ENCODE data around the gene NXPH3. TPM values are rescaled to one million over a fixed set of nuclear protein-coding genes. Genes with fewer than 3 reads are reported as not detected.

NXPH3 gene
- total RNA-seq, 3 donors from 2014 or later, result 0.19 TPM; not detected in 2

DNA sequence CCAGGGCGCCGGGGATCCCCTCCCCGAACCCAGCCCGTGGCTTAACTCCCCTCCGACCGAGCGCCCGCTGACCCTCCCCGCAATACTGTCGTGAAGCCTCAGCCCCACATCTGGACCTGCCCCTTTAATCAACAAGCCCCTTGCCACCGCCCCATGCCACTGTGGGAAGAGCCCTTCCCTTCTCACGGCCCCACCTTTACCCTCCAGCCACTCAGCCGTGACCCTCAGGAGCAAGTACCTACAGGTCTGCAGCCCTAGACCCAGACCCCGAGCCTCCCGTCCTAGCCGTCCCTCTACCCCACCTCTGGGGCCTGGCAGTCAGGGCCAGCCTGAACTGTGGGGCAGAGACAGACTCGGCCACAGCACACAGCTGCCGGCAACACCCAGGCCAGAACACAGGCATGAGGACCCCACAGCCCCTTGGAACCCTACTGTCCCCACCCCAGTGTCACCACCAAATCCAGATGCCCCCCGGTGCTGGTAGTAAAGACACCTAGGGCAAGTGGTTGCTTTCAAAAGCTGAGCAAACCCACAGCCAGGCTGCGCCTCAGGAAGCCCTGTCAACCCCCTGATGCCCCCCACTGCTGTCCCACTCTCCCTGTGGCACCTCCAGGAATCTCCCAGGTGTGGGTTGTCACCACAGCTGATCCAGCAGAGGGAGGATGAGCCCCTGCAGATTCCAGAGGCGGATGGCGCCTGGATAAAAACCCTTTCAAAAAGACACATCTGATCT is 1.4 kb downstream of the NXPH3 start:
- peaks cover 46% of the 10 kb centered on the region for H3K27me3 Mint-ChIP-seq (ENCODE audit: low read depth)
- H3K4me1 Mint-ChIP-seq (ENCODE audit: low read depth), result peaks cover 4% of the 10 kb centered on the region

DNA sequence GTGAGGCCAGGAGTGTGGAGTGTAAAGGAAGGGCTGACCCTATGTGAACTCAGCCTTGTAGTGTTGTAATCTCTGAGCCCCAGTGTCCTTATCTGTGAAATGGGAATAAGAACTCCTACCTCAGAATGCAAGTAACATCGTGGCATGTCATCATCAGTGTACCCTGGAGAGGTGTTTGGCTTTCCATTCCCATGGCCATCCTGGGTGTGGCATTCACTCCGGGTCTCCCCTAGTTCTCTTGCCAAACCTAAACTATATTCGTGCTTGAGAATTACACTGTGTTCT is 1.9 kb downstream of the NXPH3 start:
- Mint-ChIP-seq H3K4me3 (no peak overlapping the region), H3K4me1 (ENCODE audit: low read depth) (peaks cover 4% of the 10 kb centered on the region)

More for the DNA sequence above, 1.4 kb downstream of the NXPH3 start:
- no peaks in the 10 kb centered on the region for H3K36me3 Mint-ChIP-seq (ENCODE audit: insufficient read depth)
- no peaks in the 10 kb centered on the region for H3K9me3 Mint-ChIP-seq
- peak overlapping the region; percentile 62 for H3K4me3 Mint-ChIP-seq
- no peak for ATAC-seq
- DNase-seq, result no peak

DNA sequence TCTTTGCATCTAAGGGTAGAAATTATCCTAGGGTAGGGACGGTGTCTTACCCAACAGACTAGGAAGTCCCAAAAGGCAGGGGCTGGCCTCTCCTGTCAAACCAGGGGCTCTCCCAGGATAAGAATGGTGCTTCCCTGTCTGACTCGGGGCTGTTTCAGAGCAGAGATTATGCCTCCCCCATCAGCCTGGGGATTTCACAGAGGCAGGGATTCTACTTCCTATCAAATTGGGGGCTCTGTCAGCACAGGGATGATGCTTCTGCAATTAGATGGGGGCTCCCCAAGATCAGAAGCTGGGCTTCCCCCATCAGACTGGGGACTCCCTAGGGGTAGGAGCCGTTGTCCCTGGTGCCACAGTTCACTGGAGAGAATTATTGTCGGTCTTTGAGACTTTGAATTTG is 2.3 kb downstream of the NXPH3 start:
- Mint-ChIP-seq H3K9me3 (no peaks in the 10 kb centered on the region), H3K4me1 (ENCODE audit: low read depth) (peaks cover 4% of the 10 kb centered on the region), H3K4me3 (no peak overlapping the region), H3K27me3 (ENCODE audit: low read depth) (peaks cover 46% of the 10 kb centered on the region), H3K36me3 (ENCODE audit: insufficient read depth) (no peaks in the 10 kb centered on the region)
- no peak for ATAC-seq
- DNase-seq, result no peak

More for the DNA sequence above, 1.9 kb downstream of the NXPH3 start:
- DNase-seq (no peak), ATAC-seq (no peak)
- peaks cover 46% of the 10 kb centered on the region for H3K27me3 Mint-ChIP-seq (ENCODE audit: low read depth)
- H3K9me3 Mint-ChIP-seq, result no peaks in the 10 kb centered on the region
- no peaks in the 10 kb centered on the region for H3K36me3 Mint-ChIP-seq (ENCODE audit: insufficient read depth)

DNA sequence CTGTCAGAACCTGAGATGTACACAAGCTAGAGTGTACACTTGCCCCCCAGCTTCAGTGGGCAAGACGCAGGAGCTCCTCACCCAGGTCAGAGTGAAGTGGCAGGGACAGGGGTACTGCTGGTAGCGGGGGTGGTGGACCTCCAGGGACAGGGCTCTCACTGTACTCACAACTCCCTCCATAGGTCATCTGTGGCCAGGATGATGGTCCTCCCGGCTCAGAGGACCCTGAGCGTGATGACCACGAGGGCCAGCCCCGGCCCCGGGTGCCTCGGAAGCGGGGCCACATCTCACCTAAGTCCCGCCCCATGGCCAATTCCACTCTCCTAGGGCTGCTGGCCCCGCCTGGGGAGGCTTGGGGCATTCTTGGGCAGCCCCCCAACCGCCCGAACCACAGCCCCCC is 2.7 kb downstream of the NXPH3 start:
- H3K4me3 Mint-ChIP-seq, result no peak overlapping the region
- peaks cover 42% of the 10 kb centered on the region for H3K27me3 Mint-ChIP-seq (ENCODE audit: low read depth)
- ATAC-seq (no peak), DNase-seq (no peak)
- H3K9me3 Mint-ChIP-seq, result no peaks in the 10 kb centered on the region
- H3K4me1 Mint-ChIP-seq (ENCODE audit: low read depth), result peaks cover 4% of the 10 kb centered on the region
- no peaks in the 10 kb centered on the region for H3K36me3 Mint-ChIP-seq (ENCODE audit: insufficient read depth)

DNA sequence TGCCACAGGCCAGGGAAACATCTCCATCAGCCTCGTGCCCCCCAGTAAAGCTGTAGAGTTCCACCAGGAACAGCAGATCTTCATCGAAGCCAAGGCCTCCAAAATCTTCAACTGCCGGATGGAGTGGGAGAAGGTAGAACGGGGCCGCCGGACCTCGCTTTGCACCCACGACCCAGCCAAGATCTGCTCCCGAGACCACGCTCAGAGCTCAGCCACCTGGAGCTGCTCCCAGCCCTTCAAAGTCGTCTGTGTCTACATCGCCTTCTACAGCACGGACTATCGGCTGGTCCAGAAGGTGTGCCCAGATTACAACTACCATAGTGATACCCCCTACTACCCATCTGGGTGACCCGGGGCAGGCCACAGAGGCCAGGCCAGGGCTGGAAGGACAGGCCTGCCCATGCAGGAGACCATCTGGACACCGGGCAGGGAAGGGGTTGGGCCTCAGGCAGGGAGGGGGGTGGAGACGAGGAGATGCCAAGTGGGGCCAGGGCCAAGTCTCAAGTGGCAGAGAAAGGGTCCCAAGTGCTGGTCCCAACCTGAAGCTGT is 3.4 kb downstream of the NXPH3 start:
- Mint-ChIP-seq H3K9me3 (no peaks in the 10 kb centered on the region), H3K36me3 (ENCODE audit: insufficient read depth) (no peaks in the 10 kb centered on the region), H3K27me3 (ENCODE audit: low read depth) (peaks cover 36% of the 10 kb centered on the region), H3K4me3 (no peak overlapping the region), H3K4me1 (ENCODE audit: low read depth) (peaks cover 4% of the 10 kb centered on the region)
- ATAC-seq (no peak), DNase-seq (no peak)

DNA sequence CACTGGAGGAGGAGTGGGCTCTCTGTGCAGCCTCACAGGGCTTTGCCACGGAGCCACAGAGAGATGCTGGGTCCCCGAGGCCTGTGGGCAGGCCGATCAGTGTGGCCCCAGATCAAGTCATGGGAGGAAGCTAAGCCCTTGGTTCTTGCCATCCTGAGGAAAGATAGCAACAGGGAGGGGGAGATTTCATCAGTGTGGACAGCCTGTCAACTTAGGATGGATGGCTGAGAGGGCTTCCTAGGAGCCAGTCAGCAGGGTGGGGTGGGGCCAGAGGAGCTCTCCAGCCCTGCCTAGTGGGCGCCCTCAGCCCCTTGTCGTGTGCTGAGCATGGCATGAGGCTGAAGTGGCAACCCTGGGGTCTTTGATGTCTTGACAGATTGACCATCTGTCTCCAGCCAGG is 3.9 kb downstream of the NXPH3 start:
- H3K4me1 Mint-ChIP-seq (ENCODE audit: low read depth), result peaks cover 4% of the 10 kb centered on the region
- peaks cover 36% of the 10 kb centered on the region for H3K27me3 Mint-ChIP-seq (ENCODE audit: low read depth)
- no peak overlapping the region for H3K4me3 Mint-ChIP-seq
- no peak for DNase-seq
- no peak for ATAC-seq
- H3K36me3 Mint-ChIP-seq (ENCODE audit: insufficient read depth), result no peaks in the 10 kb centered on the region
- no peaks in the 10 kb centered on the region for H3K9me3 Mint-ChIP-seq

DNA sequence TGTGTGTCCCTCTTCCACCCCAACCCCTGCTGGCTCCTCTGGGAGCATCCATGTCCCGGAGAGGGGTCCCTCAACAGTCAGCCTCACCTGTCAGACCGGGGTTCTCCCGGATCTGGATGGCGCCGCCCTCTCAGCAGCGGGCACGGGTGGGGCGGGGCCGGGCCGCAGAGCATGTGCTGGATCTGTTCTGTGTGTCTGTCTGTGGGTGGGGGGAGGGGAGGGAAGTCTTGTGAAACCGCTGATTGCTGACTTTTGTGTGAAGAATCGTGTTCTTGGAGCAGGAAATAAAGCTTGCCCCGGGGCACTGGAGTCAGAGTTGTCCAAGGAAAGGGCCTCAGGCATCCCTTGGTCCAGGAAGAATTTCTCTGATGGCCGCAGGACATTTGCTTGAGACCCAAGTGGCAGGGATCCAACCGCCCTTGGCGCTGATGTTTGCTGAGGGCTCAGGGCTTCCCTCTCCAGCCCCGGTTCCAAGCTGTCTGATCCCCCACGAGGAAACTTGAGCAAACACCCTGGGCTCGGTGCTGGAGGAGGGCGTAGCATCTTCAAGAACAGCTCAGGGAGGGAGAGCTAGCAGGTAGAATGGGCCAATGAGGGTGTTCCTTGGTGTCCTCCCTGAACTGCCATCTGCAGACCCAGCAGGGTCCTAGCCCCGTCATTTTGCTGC is 4.5 kb downstream of the NXPH3 start:
- Mint-ChIP-seq H3K36me3 (ENCODE audit: insufficient read depth) (no peaks in the 10 kb centered on the region), H3K27me3 (ENCODE audit: low read depth) (peaks cover 31% of the 10 kb centered on the region), H3K9me3 (no peaks in the 10 kb centered on the region)

DNA sequence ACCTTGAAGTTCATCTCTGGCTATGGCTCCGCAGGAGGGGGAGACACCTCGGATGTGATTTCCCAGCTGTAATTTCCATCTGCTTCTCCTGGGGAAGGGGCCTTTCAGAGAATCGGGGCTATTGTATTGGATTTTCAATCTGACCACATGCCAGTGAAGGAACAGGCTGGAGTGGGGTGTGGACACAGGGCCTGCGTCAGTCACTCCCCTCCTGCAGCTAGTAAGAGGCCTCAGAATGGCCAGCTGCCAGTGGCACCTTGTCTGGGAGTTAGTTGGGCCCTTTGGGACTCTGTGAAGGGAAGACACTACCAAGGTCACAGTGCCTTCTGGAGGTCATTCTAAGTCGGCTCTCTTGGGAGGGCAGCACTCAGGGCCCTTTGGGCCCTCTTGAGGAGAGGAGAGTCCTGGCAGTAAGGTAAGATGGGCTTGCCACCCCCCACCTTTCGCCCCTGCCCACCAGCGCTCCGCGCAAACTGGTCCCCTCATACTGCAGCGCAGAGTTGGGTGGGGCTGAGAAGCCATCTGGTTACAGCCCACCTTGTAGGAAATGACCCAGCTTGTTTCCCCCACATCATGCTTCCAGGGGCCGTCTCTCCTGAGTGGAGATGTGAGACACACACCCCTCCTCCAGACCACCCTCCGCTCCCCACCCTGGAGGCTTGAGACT is 5.4 kb downstream of the NXPH3 start:
- Mint-ChIP-seq H3K27me3 (ENCODE audit: low read depth) (peaks cover 27% of the 10 kb centered on the region), H3K4me3 (no peak overlapping the region), H3K4me1 (ENCODE audit: low read depth) (peaks cover 3% of the 10 kb centered on the region), H3K9me3 (no peaks in the 10 kb centered on the region), H3K36me3 (ENCODE audit: insufficient read depth) (no peaks in the 10 kb centered on the region)
- ATAC-seq (no peak), DNase-seq (no peak)

More for the DNA sequence above, 4.5 kb downstream of the NXPH3 start:
- ATAC-seq, result no peak
- no peak overlapping the region for H3K4me3 Mint-ChIP-seq
- no peak for DNase-seq
- H3K4me1 Mint-ChIP-seq (ENCODE audit: low read depth), result peaks cover 4% of the 10 kb centered on the region

DNA sequence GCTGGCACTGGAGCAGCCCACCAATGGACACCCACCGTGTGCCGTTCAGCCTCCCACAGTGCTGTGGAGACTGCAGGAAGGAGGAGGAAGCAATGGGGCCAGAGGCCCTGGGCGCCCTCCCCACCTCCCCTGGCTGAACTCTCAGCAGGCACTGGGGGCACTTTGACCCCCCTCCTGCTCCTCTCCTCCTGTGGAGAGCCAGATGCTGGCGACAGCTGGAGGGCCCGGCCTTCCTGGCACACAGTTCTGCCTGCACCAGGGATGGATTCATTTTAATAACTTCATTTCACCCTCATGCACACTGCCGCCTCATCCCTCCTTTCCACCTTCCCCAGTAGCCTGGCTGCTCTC is 6.0 kb downstream of the NXPH3 start:
- H3K4me3 Mint-ChIP-seq, result no peak overlapping the region
- no peak for DNase-seq
- no peaks in the 10 kb centered on the region for H3K36me3 Mint-ChIP-seq (ENCODE audit: insufficient read depth)
- peaks cover 3% of the 10 kb centered on the region for H3K4me1 Mint-ChIP-seq (ENCODE audit: low read depth)
- no peak for ATAC-seq
- H3K27me3 Mint-ChIP-seq (ENCODE audit: low read depth), result peaks cover 24% of the 10 kb centered on the region
- no peaks in the 10 kb centered on the region for H3K9me3 Mint-ChIP-seq

DNA sequence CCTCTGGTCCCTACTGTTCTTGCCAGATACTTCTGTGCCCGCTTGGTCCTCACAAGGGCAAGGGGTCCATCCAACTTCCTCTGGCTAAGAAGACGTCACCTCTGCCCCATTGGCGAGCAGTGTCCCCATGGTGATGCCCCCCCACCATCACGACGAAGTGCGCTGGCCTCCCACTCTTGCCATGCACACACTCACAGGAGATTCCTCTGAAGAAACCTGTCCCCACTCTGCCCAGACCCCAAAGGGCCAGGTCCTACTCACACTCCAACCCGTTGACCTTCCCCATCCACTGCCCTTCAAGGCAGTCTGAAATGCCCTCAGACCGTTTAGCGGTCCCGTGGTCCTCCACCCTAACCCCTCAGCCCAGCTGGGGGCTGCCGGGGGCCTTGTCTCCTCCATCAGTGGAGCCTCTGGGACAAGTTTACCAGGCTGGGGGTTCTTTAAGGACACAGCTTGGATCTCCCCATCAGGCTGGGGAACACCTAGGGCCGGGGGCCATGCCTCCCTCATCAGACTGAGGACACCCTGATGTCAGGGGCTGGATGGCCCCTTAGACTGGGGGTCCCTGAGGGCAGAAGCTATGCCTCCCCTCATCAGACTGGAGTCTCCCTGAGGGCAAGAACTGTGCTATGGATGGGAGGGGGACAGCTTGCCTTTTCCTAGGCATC is 6.5 kb downstream of the NXPH3 start:
- no peak overlapping the region for H3K4me3 Mint-ChIP-seq
- H3K4me1 Mint-ChIP-seq (ENCODE audit: low read depth), result no peaks in the 10 kb centered on the region
- no peaks in the 10 kb centered on the region for H3K9me3 Mint-ChIP-seq
- DNase-seq (no peak), ATAC-seq (no peak)
- H3K27me3 Mint-ChIP-seq (ENCODE audit: low read depth), result peaks cover 19% of the 10 kb centered on the region
- H3K36me3 Mint-ChIP-seq (ENCODE audit: insufficient read depth), result no peaks in the 10 kb centered on the region

DNA sequence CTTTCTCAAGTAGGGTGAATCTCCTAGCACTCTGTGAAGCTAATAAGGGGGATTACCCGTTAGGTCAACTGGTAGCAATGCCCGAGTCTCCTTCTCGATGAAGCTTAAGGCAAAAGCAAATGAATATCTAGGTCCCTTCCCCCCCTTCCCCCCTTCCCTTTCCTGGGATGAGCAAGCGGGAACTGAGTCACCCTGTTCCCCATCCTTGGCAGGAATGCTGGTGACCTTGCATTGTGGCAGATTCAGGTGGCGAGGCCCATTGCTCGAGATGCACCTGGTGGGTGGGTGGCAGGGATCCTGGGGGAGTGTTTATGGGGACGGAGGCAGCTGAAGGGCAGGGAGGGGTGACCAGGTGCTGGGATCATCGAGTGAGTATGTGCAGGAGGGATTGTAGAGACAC is 7.1 kb downstream of the NXPH3 start:
- DNase-seq (no peak), ATAC-seq (no peak)
- Mint-ChIP-seq H3K4me1 (ENCODE audit: low read depth) (peaks cover 2% of the 10 kb centered on the region), H3K4me3 (no peak overlapping the region), H3K36me3 (ENCODE audit: insufficient read depth) (no peaks in the 10 kb centered on the region), H3K9me3 (no peaks in the 10 kb centered on the region), H3K27me3 (ENCODE audit: low read depth) (peaks cover 13% of the 10 kb centered on the region)

DNA sequence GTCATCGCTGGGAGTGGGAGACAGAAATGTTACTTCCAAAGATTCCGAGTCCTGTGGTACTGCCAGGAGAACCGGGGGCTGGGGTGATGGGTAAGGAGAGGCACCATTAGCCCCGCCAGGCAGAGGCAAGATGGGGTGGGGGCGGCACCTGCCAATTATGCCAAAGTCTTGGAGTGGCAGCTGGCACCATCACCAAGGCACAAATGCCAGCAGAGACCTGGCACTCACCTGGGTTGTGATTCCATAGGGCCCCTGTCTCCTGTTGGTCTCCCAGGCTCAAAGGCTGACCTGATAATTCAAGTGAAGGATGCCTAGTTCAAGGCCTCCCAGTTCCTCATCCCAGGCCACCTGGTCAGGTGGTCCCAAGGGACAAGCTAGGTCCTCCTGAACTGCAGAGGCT is 7.6 kb downstream of the NXPH3 start:
- H3K27me3 Mint-ChIP-seq (ENCODE audit: low read depth), result peaks cover 9% of the 10 kb centered on the region
- H3K4me3 Mint-ChIP-seq, result no peak overlapping the region
- H3K36me3 Mint-ChIP-seq (ENCODE audit: insufficient read depth), result no peaks in the 10 kb centered on the region
- no peak for ATAC-seq
- no peak for DNase-seq
- peaks cover 2% of the 10 kb centered on the region for H3K4me1 Mint-ChIP-seq (ENCODE audit: low read depth)
- H3K9me3 Mint-ChIP-seq, result no peaks in the 10 kb centered on the region

DNA sequence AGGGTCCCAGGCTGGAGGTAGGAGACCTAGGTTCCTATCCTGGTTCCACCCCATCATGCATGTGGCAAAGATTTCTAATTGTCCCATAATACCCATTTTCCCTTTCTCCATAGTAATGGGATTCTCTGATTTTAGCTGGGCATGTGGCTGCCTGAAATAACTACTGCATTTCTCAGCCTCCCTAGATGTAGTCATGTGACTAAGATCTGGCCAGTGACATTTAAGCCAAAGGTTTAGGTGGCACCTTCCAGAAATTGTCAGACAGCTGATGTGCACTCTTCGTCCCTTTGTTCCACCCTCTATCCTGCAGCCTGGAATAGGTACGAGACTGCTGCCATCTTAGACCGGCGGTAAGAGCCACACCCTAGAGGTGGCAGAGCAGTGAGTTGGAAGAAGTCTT is 8.2 kb downstream of the NXPH3 start:
- Mint-ChIP-seq H3K4me3 (no peak overlapping the region), H3K4me1 (ENCODE audit: low read depth) (peaks cover 2% of the 10 kb centered on the region), H3K27me3 (ENCODE audit: low read depth) (peaks cover 4% of the 10 kb centered on the region), H3K36me3 (ENCODE audit: insufficient read depth) (no peaks in the 10 kb centered on the region), H3K9me3 (no peaks in the 10 kb centered on the region)
- no peak for ATAC-seq
- no peak for DNase-seq

DNA sequence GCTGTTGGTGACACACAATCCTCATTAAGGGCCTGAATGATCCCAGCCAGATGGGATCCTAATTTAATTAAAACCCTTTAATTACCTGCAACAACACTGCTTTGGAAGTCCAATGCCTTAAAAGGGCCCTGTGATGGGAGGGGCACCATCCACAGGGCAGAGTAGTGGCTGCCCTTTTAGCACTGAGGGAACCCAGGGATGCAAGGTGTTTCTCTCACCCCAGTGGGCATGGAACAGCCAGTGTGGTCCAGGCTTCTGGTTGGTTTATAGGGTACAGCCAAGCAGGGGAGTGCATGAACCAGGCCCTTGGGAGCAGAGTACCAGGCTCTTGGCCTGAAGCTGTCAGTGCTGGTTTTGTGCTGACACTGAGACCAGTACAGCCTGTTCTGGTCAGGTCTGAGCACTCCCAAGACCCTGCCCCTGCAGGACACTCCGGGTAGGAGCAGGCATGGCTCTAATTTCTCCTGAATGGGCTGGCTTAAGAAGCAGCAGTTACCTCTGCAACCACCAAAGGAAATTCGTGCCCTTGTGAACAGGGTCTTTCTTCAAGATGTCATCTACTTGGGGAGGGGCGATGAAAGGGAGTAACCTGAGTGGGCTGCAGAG is 9.9 kb downstream of the NXPH3 start:
- Mint-ChIP-seq H3K36me3 (ENCODE audit: insufficient read depth) (peaks cover 2% of the 10 kb centered on the region), H3K4me1 (ENCODE audit: low read depth) (peaks cover 2% of the 10 kb centered on the region), H3K9me3 (no peaks in the 10 kb centered on the region), H3K27me3 (ENCODE audit: low read depth) (no peaks in the 10 kb centered on the region), H3K4me3 (no peak overlapping the region)
- no peak for DNase-seq
- ATAC-seq, result peak; percentile 32 to 41

Data from activated T-cell treated with anti-CD3 and anti-CD28 coated beads, Interleukin-2, amount 50 U/mL, for 4 hours (primary cell).